Endothelial cell of umbilical vein (primary cell): ENCODE results near the gene BAG5. TPM values are rescaled to one million over a fixed set of nuclear protein-coding genes. Genes with fewer than 3 reads are reported as not detected.

Source experiments
- BruUV-seq: library from RNA; stranded (reverse); fragments of 400-500 nt; replicated peaks from 2 replicates; lab custom pipeline; 2021; lab: Mats Ljungman, UMichigan
- CTCF ChIA-PET: fragments of 300-600, 350-600 bp; sonication (Branson Sonifier 250); formaldehyde crosslinking; loops from one replicate; lab custom pipeline; 2021; ENCODE audit warnings: antibody characterized with exemption, inconsistent platforms; lab: Charles Lee
- POLR2A ChIA-PET: fragments of 300-600, 350-600 bp; sonication (Branson Sonifier 250); formaldehyde crosslinking; loops from one replicate; lab custom pipeline; 2021; ENCODE audit warnings: antibody characterized with exemption, inconsistent platforms; lab: Charles Lee
- DNase-seq: peaks from one replicate; pipeline ENCODE4 v3.0.0-alpha.2; 2011; ENCODE audit warnings: low read depth, low spot score
- FAIRE-seq: peaks from 2 replicates; lab custom pipeline; 2011; peaks lifted over from hg19 to GRCh38; lab: Jason Lieb, UNC
- H2AFZ ChIP-seq: 2 replicates; pipeline ENCODE4 v1.6.0; 2012; ENCODE audit warnings: low read depth, low read length, control low read depth, inconsistent platforms
- H3K27ac ChIP-seq: 2 replicates; pipeline ENCODE4 v1.5.1; 2011; ENCODE audit warnings: low read depth, mild to moderate bottlenecking, control low read depth, low read length, moderate library complexity; ENCODE audit not compliant: insufficient read depth
- H3K27me3 ChIP-seq, 2 experiments: 2 replicates each; pipeline versions ENCODE4 v1.6.0 to v1.6.1; 2011; ENCODE audit warnings: low read length in 2 of 2, mixed read lengths in 1 of 2; ENCODE audit not compliant: control insufficient read depth in 2 of 2, insufficient read depth in 2 of 2
- H3K36me3 ChIP-seq, 2 experiments: 2 replicates in 1 of 2; 3 replicates in 1 of 2; pipeline ENCODE4 v1.5.1; 2011; ENCODE audit warnings: low read length in 2 of 2, mild to moderate bottlenecking in 1 of 2, moderate library complexity in 1 of 2; ENCODE audit not compliant: control insufficient read depth in 2 of 2, insufficient read depth in 2 of 2; ENCODE audit errors: extremely low read depth in 1 of 2
- H3K4me1 ChIP-seq: 3 replicates; pipeline ENCODE4 v1.5.1; 2011; ENCODE audit warnings: mild to moderate bottlenecking, low read length; ENCODE audit not compliant: control insufficient read depth, insufficient read depth; ENCODE audit errors: extremely low read depth
- H3K4me2 ChIP-seq: 2 replicates; pipeline ENCODE4 v1.6.1; 2011; ENCODE audit warnings: low read length, control low read depth, mixed read lengths; ENCODE audit not compliant: insufficient read depth
- H3K4me3 ChIP-seq, 3 experiments: fragments of 200-600 bp in 1 of 3; sonication (generic), shearing (Covaris generic) in 1 of 3; replicated peaks in 1 of 3; 2 replicates each; pipeline ENCODE4 v1.5.1; 2011 to 2016; ENCODE audit warnings: control low read depth in 3 of 3, low read length in 3 of 3, mild to moderate bottlenecking in 2 of 3, inconsistent platforms in 1 of 3, low read depth in 1 of 3, moderate library complexity in 1 of 3; ENCODE audit not compliant: insufficient read depth in 1 of 3
- H3K79me2 ChIP-seq: 2 replicates; pipeline ENCODE4 v1.6.0; 2012; ENCODE audit warnings: low read length, inconsistent platforms; ENCODE audit not compliant: control insufficient read depth, insufficient read depth
- H3K9ac ChIP-seq: replicated peaks from 2 replicates; pipeline ENCODE3; 2011; ENCODE audit warnings: low read length, control low read depth; ENCODE audit not compliant: insufficient read depth; ENCODE audit errors: extremely low read depth
- H3K9me1 ChIP-seq: replicated peaks from 3 replicates; pipeline ENCODE4 v1.6.0; 2011; ENCODE audit warnings: mild to moderate bottlenecking, low read length; ENCODE audit not compliant: control insufficient read depth, insufficient read depth; ENCODE audit errors: extremely low read depth
- H3K9me3 ChIP-seq: replicated peaks from 2 replicates; pipeline ENCODE4 v1.5.1; 2012; ENCODE audit warnings: low read length, inconsistent platforms; ENCODE audit not compliant: control insufficient read depth, insufficient read depth
- H4K20me1 ChIP-seq: replicated peaks from 2 replicates; pipeline ENCODE3; 2011; ENCODE audit warnings: mild to moderate bottlenecking, low read length; ENCODE audit not compliant: control insufficient read depth, insufficient read depth; ENCODE audit errors: extremely low read depth
- CTCF ChIP-seq, 2 donors: IDR thresholded peaks; 1 replicate in 1 of 2; 2 replicates in 1 of 2; pipeline ENCODE4 v1.5.1; 2011; ENCODE audit warnings: low read length in 2 of 2, mild to moderate bottlenecking in 2 of 2, moderate library complexity in 2 of 2, control low read depth in 1 of 2, inconsistent platforms in 1 of 2, low read depth in 1 of 2; ENCODE audit not compliant: insufficient read depth in 1 of 2; ENCODE audit errors: extremely low read depth in 1 of 2
- EZH2 ChIP-seq: IDR thresholded peaks from 2 replicates; pipeline ENCODE4 v1.6.1; 2012; ENCODE audit warnings: borderline replicate concordance, low read depth, mild to moderate bottlenecking, moderate library complexity, low read length, inconsistent platforms; ENCODE audit not compliant: severe bottlenecking
- FOS ChIP-seq: IDR thresholded peaks from 2 replicates; pipeline ENCODE4 v1.6.1; 2011; ENCODE audit warnings: mild to moderate bottlenecking, low read length, moderate library complexity, borderline replicate concordance; ENCODE audit not compliant: insufficient read depth
- GATA2 ChIP-seq: IDR thresholded peaks from 2 replicates; pipeline ENCODE4 v1.7.0; 2011; ENCODE audit warnings: low read depth, mild to moderate bottlenecking, moderate library complexity, mixed read lengths, low read length; ENCODE audit not compliant: insufficient read length, insufficient read depth
- JUN ChIP-seq: IDR thresholded peaks from 2 replicates; pipeline ENCODE4 v1.6.1; 2011; ENCODE audit warnings: borderline replicate concordance, low read depth; ENCODE audit not compliant: insufficient read length, insufficient read depth
- MAX ChIP-seq: IDR thresholded peaks from 2 replicates; pipeline ENCODE4 v1.6.1; 2011; ENCODE audit not compliant: insufficient read depth, insufficient read length
- MYC ChIP-seq: IDR thresholded peaks from one replicate; pipeline ENCODE4 v1.6.1; 2011; ENCODE audit warnings: mild to moderate bottlenecking, low read depth, low read length
- POLR2A ChIP-seq: IDR thresholded peaks from 2 replicates; pipeline ENCODE4 v1.6.1; 2012; ENCODE audit warnings: low read depth, mild to moderate bottlenecking, control low read depth, low read length
- POLR2AphosphoS5 ChIP-seq: IDR thresholded peaks from 2 replicates; pipeline ENCODE4 v1.6.1; 2012; ENCODE audit warnings: low read depth, mild to moderate bottlenecking, control low read depth, low read length, moderate library complexity; ENCODE audit not compliant: insufficient read depth
- dilution Hi-C: fragments of 300-500 bp; cut with MboI; formaldehyde crosslinking; loops from one replicate; pipeline ENCODE4 v1.15.0; 2019; ENCODE audit warnings: low sequenced_read_pairs; ENCODE audit not compliant: extremely low pct_ligation_motif_present
- intact Hi-C: fragments of 100-400 bp; cut with micrococcal nuclease; formaldehyde crosslinking; loops from one replicate; pipeline ENCODE4 v1.10.0; 2022
- polyA plus RNA-seq, 4 experiments: library from polyadenylated mRNA; depleted of rRNA in 3 of 4; stranded (reverse) in 3 of 4; unstranded in 1 of 4; fragments of >200 nt; gene quantifications; 2 replicates each; pipeline versions ENCODE4 v1.2.1 to v1.2.3, GENCODE V29; 2011 to 2012; ENCODE audit warnings: missing spikeins in 1 of 4
- total RNA-seq: library from RNA; stranded (reverse); gene quantifications from 2 replicates; pipeline ENCODE4 v1.2.3, GENCODE V29; 2021

The BAG5 gene
- total and polyA plus RNA-seq, 2 donors (not counting 3 experiments of a cell fraction or from before 2014, with no cell fraction given), result 6.3 to 32.5 TPM

GRCh38 chr14:103533999-103534575, 28.4 kb downstream of the BAG5 start:
- Histone ChIP-seq H3K4me1 (peaks cover 8% of the 10 kb centered on the region), H3K9me1 (no peaks in the 10 kb centered on the region), H3K27ac (no peak overlapping the region), H3K27me3 (no peaks in the 10 kb centered on the region), H3K9me3 (no peaks in the 10 kb centered on the region), H4K20me1 (no peaks in the 10 kb centered on the region), H2AFZ (no peak overlapping the region), H3K4me3 (no peak overlapping the region), H3K79me2 (peaks cover 21% of the 10 kb centered on the region), H3K9ac (no peak overlapping the region), H3K4me2 (no peak overlapping the region), H3K36me3 (peaks cover 0 to 2% of the 10 kb centered on the region in 2 experiments)
- BruUV-seq, result no TSS peak
- ChIA-PET CTCF (interaction anchor here (1.1 to 5.5 kb wide), 4 partner anchors 11 to 16 kb away, joined by 3 to 33 read pairs (median 4); no protein-coding TSS in a partner anchor), POLR2A (no interaction called here)
- TF ChIP-seq CTCF (IDR thresholded peaks at IDR 0.05; ENCODE audit: extremely low read depth in 1 of 2, insufficient read depth in 1 of 2, low read depth in 1 of 2, low read length in 2 of 2) (no peak), EZH2 (no peak), POLR2AphosphoS5 (no peak), MAX (no peak), FOS (no peak), GATA2 (no peak), MYC (no peak), JUN (no peak), POLR2A (no peak)
- DNase-seq, result no peak
- no peak for FAIRE-seq
- intact Hi-C loops, result no loop called here
- dilution Hi-C loops, result no loop called here
